ENCODE measurements around the gene FAM222B.
"Not testable (repeated sequence)": the region's sequence is repeated elsewhere in the genome, so short reads cannot be mapped to it uniquely, and the experiment has no call there.

Gene FAM222B

GRCh38 chr17:28834420-28834819, 8.2 kb downstream of the FAM222B start:
- DNase-seq = no peak

- no peak for DNase-seq
Observed at GRCh38 chr17:28828294-28829040, 14.1 kb downstream of the FAM222B start.

GRCh38 chr17:28827672-28828071, 14.9 kb downstream of the FAM222B start:
- DNase-seq = no peak

GRCh38 chr17:28819582-28819981, 23.0 kb downstream of the FAM222B start:
- DNase-seq = no peak

- DNase-seq = no peak
Observed at GRCh38 chr17:28818819-28819221, 23.8 kb downstream of the FAM222B start.

- DNase-seq = no peak
Observed at GRCh38 chr17:28816540-28816939, 26.1 kb downstream of the FAM222B start.

GRCh38 chr17:28812748-28813377, 29.7 kb downstream of the FAM222B start:
- peak; percentile 76 for DNase-seq

GRCh38 chr17:28812091-28812747, 30.4 kb downstream of the FAM222B start:
- DNase-seq = peak; percentile 89

GRCh38 chr17:28811651-28812090, 30.9 kb downstream of the FAM222B start:
- no peak for DNase-seq

GRCh38 chr17:28810437-28810836, 32.2 kb downstream of the FAM222B start:
- DNase-seq = no peak

GRCh38 chr17:28807925-28808634, 34.5 kb downstream of the FAM222B start:
- DNase-seq = no peak

- DNase-seq = peak; percentile 85
Observed at GRCh38 chr17:28796062-28796461, 46.5 kb downstream of the FAM222B start.

- not testable (repeated sequence) for DNase-seq
Observed at GRCh38 chr17:28794846-28795441, 47.6 kb downstream of the FAM222B start.

GRCh38 chr17:28792877-28793661, 49.5 kb downstream of the FAM222B start:
- DNase-seq = no peak

GRCh38 chr17:28788100-28788499, 54.5 kb downstream of the FAM222B start:
- DNase-seq = no peak

- DNase-seq = no peak
Observed at GRCh38 chr17:28783161-28783560, 59.4 kb downstream of the FAM222B start.

GRCh38 chr17:28779601-28780000, 63.0 kb downstream of the FAM222B start:
- not testable (repeated sequence) for DNase-seq

- no peak for DNase-seq
Observed at GRCh38 chr17:28777178-28777577, 65.4 kb downstream of the FAM222B start.

- DNase-seq = no peak
Observed at GRCh38 chr17:28774206-28774605, 68.4 kb downstream of the FAM222B start.

- no peak for DNase-seq
Observed at GRCh38 chr17:28773736-28774135, 68.9 kb downstream of the FAM222B start.

GRCh38 chr17:28765038-28765437, 77.6 kb downstream of the FAM222B start:
- no peak for DNase-seq

- DNase-seq = peak; percentile 61
Observed at GRCh38 chr17:28763804-28764266, 78.8 kb downstream of the FAM222B start.
